Measurements from ENCODE around the gene AQP2.

DNA sequence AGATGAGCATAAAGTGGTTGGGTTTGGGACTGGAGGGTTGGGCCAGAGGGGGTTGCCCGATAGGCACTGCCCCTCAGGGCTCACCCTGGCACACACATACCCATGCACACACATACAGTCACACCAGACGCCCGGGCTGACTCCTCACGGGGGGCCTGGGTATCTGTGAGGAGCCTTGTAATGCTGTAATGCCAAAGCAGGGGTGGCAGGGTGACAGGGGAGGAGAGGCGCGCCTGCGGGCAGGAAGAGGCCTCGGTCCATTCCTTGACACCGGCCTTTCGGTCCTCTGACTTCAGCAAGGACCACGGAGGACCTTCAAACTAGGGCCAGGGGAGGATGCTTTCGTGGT lies 47.2 kb upstream of the AQP2 start:
- TF ChIP-seq, protein P1, sequence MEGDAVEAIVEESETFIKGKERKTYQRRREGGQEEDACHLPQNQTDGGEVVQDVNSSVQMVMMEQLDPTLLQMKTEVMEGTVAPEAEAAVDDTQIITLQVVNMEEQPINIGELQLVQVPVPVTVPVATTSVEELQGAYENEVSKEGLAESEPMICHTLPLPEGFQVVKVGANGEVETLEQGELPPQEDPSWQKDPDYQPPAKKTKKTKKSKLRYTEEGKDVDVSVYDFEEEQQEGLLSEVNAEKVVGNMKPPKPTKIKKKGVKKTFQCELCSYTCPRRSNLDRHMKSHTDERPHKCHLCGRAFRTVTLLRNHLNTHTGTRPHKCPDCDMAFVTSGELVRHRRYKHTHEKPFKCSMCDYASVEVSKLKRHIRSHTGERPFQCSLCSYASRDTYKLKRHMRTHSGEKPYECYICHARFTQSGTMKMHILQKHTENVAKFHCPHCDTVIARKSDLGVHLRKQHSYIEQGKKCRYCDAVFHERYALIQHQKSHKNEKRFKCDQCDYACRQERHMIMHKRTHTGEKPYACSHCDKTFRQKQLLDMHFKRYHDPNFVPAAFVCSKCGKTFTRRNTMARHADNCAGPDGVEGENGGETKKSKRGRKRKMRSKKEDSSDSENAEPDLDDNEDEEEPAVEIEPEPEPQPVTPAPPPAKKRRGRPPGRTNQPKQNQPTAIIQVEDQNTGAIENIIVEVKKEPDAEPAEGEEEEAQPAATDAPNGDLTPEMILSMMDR (IDR thresholded peaks at IDR 0.05 in 4 of 5, conservative IDR thresholded peaks at IDR 0.05 in 1 of 5): no peak
- TF ChIP-seq POLR2A (IDR thresholded peaks at IDR 0.05): no peak
